Fibroblast of gingiva (primary cell): Measurements from ENCODE around the gene RBM25.
A peak's percentile ranks its signal among the peaks of the same experiment; 100 is the strongest.
"Not testable (repeated sequence)": the region's sequence is repeated elsewhere in the genome, so short reads cannot be mapped to it uniquely, and the experiment has no call there.

Experiments used
- DNase-seq: peaks from one replicate; pipeline ENCODE4 v3.0.0-alpha.2; 2011; ENCODE audit warnings: low read depth

The RBM25 gene

DNA sequence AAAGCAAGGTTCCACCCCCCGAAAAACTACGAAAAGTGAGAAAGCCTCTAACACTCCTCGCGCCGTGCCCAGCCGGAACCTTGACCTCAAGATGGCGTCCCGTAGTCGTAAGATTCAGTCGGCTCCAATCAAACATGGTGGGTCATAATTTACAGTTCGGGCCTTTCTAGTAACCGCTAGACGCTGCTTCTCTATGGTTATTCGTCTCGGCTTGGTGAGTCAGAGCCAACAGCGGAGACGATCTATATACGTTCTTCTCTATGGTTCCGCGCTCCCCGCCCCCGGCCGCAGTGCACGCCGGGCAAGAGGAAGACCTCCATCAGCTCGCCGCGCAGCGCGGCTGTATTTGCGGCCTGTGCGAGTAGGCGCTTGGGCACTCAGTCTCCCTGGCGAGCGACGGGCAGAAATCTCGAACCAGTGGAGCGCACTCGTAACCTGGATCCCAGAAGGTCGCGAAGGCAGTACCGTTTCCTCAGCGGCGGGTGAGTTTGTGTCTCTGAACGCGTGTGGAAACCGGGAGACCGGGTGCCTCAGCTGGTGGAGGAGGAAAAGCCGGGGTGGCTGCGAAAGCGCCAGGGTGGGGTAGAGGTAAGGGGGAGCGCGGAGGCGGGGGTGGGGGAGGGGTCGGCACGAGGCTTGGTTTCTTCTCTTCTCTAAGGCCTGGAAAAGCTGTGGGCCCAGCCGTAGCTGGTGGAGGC, at the start of gene RBM25:
Gene RBM25 (plus strand): TSS at position 311 of the 698 bp plus-strand sequence. CDS start 13,108 bp downstream, outside the sequence.
- DNase-seq = peak; percentile 99

DNA sequence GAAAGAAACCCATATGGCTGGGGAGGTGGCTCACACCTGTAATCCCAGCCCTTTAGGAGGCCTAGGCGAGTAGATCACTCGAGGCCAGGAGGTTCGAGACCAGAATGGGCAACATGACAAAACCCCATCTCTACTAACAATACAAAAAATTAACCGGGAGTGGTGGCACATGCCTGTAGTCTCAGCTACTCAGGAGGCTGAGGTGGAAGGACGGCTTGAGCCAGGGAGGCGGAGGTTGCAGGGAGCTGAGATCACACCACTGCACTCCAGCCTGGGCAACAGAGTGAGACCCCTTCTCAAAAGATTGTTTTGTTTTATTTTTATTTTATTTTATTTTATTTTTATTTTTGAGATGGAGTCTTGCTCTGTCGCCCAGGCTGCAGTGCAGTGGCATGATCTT, 47.1 kb upstream of the RBM25 start:
- DNase-seq = not testable (repeated sequence)

DNA sequence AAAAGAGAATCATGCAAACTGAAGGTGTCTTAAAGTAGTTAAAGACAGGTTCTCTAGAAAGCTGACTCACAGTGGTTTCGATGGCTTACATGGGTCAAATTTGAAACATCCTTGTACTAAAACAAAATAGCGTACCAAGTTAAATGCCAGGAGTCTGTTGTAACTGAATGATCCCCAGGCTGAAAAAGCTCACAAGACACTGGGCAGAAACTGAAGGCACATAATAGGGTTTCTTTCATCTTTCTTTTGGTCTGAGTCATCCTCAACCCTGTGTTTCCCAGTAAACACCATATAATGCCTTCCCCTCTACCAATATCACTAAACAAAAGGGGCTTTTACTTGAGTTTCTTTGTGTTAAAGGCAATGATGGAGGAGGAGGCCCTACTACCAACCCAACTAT, 44.2 kb upstream of the RBM25 start:
- DNase-seq = peak; percentile 82

GRCh38 chr14:73015552-73015951, 42.8 kb upstream of the RBM25 start:
- not testable (repeated sequence) for DNase-seq

GRCh38 chr14:73016011-73016410, 42.3 kb upstream of the RBM25 start:
- not testable (repeated sequence) for DNase-seq

DNA sequence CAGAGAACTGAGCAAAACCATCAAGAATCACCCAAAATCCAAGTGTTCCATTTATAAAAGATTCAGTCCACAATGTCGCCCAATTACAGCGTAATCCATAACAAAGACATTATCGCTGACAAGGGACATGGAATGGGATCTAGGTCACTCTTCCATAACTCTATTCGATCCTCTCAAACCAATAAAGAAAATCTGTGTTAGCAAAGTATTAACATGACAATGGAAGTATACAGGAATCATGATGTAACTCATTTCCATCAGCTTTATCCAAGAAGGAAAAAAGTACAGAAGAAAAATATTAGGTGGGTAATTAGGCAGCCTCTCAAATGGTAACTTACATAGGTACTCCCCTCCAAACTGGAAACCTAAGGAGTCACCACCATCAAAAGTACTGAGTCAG, 36.3 kb upstream of the RBM25 start:
- DNase-seq = no peak

- peak; percentile 32 for DNase-seq
These were observed 32.8 kb upstream of the RBM25 start for GRCh38 chr14:73025544-73025943.

- DNase-seq = no peak
These were observed 32.0 kb upstream of the RBM25 start for GRCh38 chr14:73026243-73026844.

DNA sequence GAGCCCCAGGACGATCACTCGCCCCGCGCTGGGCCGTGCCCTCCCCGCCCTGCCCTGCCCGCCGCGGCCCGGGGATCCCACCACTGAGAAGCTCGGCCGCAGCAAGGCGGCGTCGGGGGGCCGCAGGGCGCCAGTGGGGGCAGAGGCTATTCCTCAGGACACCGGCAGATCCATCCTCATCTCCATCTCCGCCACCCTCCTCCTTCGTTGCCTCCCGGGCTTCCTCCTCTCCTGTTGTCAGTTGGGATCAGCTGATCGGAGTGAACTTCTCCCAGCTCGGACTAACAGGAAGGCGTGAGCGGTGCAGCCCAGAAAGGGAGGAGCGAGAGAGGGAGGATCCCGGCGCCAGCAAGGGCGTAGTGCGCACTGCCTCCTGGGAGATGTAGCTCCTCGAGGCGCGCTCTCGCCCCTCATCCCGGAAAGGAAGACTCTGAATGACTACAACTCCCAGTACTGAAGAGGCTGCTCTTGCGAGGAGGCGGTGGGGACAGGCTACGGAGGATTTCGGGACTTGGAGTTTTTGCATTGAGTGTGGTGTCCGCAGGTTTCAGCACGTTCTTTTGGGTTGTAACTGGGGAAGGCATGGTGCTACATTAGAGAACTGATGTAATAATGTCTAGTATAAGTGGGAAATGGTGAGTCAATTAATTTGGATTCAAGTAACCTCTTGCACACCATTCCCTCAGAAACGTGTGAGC, 31.3 kb upstream of the RBM25 start, which contains the start of gene ZFYVE1:
Gene ZFYVE1 (minus strand): TSS at position 262 of the 698 bp plus-strand sequence. CDS start 2,598 bp downstream, outside the sequence.
- peak; percentile 98 for DNase-seq

- no peak for DNase-seq
These were observed 30.8 kb upstream of the RBM25 start for GRCh38 chr14:73027546-73027945.

GRCh38 chr14:73027984-73028383, 30.4 kb upstream of the RBM25 start:
- DNase-seq = no peak

- DNase-seq = not testable (repeated sequence)
These were observed 21.5 kb upstream of the RBM25 start for GRCh38 chr14:73036706-73037450.

- DNase-seq = no peak
These were observed 10.5 kb upstream of the RBM25 start for GRCh38 chr14:73047808-73048207.

- no peak for DNase-seq
These were observed 8.9 kb upstream of the RBM25 start for GRCh38 chr14:73049428-73049827.

- no peak for DNase-seq
These were observed 3.1 kb upstream of the RBM25 start for GRCh38 chr14:73055251-73055650.

GRCh38 chr14:73057944-73058223, 450 bp upstream of the RBM25 start:
- DNase-seq = no peak

DNA sequence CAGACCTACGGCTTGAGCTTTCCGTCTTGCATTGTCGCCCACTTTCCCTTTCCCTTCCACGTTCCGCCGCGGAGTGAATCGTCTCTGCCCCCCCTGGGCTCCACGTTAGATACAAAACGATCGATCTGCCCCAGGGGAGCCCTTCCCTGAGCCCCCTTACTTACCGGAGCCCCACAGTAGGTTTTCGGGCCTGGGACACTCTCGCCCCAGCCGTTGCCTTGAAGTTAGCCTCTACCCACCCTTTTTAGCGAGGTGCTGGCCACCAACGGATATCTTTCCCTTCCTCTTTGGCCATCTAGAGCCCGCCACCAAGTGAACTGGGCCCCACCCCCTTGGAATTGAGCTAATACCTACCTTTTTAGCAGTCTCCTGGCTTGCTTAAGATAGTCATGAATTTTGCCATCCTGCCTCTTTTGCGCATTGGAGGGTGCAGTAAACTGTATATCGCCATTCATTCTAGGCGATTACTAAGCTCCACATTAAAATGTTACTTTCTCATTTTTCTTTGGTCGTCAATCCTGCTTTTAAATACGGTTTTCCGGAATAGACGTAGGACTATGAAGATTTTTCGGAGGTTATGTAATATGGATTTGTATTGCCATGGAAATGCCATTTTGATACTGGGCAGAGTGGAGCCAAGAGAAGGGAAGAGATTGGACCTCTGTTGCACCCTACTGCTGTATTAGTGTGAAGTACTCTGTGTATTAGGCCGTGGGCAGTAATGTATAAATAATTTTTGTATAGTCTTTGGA, 764 bp downstream of the RBM25 start:
- DNase-seq = peak; percentile 10

GRCh38 chr14:73069585-73069984, 11.3 kb downstream of the RBM25 start:
- DNase-seq = no peak

- no peak for DNase-seq
These were observed 32.7 kb downstream of the RBM25 start for GRCh38 chr14:73091044-73091443.

DNA sequence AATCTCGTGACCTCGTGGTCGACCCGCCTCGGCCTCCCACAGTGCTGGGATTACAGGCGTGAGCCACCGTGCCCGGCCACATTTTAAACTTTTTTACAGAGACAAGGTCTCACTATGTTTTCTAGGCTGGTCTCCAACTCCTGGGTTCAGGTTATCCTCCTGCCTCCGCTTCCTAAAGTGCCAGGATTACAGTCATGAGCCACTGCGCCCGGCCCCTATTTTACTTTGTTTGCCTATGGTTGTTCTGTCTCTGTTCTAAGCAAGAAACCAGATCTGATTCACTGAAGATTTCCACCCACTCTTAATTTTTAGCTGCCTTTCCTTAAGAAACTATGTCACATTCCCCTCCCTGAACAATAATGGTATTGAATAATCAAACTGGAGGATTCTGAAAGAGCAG, 39.1 kb downstream of the RBM25 start:
- no peak for DNase-seq

DNA sequence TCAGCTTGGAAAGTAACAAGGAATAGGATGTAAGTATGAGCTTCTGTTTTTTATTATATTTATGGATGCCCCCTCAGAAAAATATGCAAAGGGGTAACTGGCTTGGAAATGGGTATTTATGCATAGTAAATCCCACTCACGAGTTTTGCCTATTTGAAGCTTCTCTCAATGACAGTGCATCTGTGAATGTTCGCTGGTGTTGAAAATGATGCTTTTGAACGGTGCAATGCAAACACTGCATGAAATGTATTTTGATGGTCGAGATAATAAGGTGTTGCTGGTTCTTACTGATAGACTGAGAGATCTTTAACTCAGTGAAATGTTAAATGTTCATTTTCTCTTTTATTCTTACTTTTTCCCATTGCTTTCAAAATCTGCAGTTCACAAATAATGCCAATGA, 42.0 kb downstream of the RBM25 start:
- DNase-seq = no peak
